ENCODE results near the gene MGAT5B.

DNA sequence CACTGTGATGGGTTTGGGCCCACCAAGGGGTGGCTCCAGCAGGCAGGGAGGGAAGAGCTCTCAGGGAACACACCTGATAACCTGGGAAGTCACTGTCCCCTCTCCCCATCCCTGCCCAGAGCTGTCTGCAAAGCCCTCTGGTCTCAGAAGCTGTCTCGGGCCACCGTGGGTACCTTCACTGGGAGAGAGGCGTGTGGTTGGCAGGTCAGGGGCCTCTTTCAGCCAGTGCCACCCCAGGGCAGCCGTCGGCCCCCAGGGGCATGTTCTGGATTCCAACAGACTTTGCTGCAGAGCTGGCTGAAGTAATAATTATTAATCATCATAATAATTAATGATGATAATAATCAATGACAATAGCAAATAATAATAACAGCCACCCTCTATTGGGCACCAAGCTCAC lies 21.1 kb downstream of the MGAT5B start:
- TF ChIP-seq POLR2A (IDR thresholded peaks at IDR 0.05; ENCODE audit: low read depth, low read length) = no peak
- no peak for TF ChIP-seq POLR2AphosphoS5 (IDR thresholded peaks at IDR 0.05; ENCODE audit: low read depth, low read length)
- TF ChIP-seq TAF1 (IDR thresholded peaks at IDR 0.05; ENCODE audit: low read depth, low read length) = no peak
- TF ChIP-seq SPI1 (IDR thresholded peaks at IDR 0.05; ENCODE audit: low read depth, low read length) = no peak
- no peak for TF ChIP-seq POU2F2 (IDR thresholded peaks at IDR 0.05; ENCODE audit: low read depth, low read length)

Measured in GM12891 (cell line).